Measurements from ENCODE around the gene CLIC4. TPM values are rescaled to one million over a fixed set of nuclear protein-coding genes. Genes with fewer than 3 reads are reported as not detected.

The CLIC4 gene
- total and polyA plus RNA-seq, 9 of the 15 experiments (the other 6 are each of a cell fraction or from before 2014, with no cell fraction given): 16.0 to 67.5 (median 38.4) TPM

GRCh38 chr1:24743404-24744211 is 1.6 kb upstream of the CLIC4 start (continued):
- TF ChIP-seq BHLHE40 (IDR thresholded peaks at IDR 0.05; ENCODE audit: low read length): peak; percentile 50
- TF ChIP-seq CBFB (CRISPR knock-in tag; IDR thresholded peaks at IDR 0.05): no peak
- TF ChIP-seq STAT5B (CRISPR knock-in tag; IDR thresholded peaks at IDR 0.05): no peak
- peak; percentile 75; the same call in 1 of the 2 replicates for TF ChIP-seq FOXM1 (IDR thresholded peaks at IDR 0.05; ENCODE audit: low read depth)
- TF ChIP-seq FOXM1 (CRISPR knock-in tag; IDR thresholded peaks at IDR 0.05; ENCODE audit: low read depth): no peak
- TF ChIP-seq CEBPZ (IDR thresholded peaks at IDR 0.05; ENCODE audit: borderline replicate concordance, low read depth, low read length): no peak
- no peak for TF ChIP-seq ZNF512 (tag; IDR thresholded peaks at IDR 0.05)
- no peak for TF ChIP-seq DLX4 (CRISPR knock-in tag; IDR thresholded peaks at IDR 0.05)
- no peak for TF ChIP-seq CBX5 (IDR thresholded peaks at IDR 0.05; ENCODE audit: borderline replicate concordance, low read depth)
- 0 out of 2 replicates have a peak, but pooled peaks have one; percentile 16 for TF ChIP-seq FOSL1 (tag; conservative IDR thresholded peaks at IDR 0.05)
- no peak for TF ChIP-seq ZFP91 (CRISPR knock-in tag; IDR thresholded peaks at IDR 0.05)
- TF ChIP-seq XRCC5 (IDR thresholded peaks at IDR 0.05; ENCODE audit: low read depth, low read length): no peak
- TF ChIP-seq CHCHD3 (CRISPR knock-in tag; IDR thresholded peaks at IDR 0.05): no peak
- TF ChIP-seq ZNF184 (CRISPR knock-in tag; IDR thresholded peaks at IDR 0.05): no peak
- no peak for TF ChIP-seq CHD1 (IDR thresholded peaks at IDR 0.05; ENCODE audit: low read length)
- no peak for TF ChIP-seq HOXB6 (CRISPR knock-in tag; IDR thresholded peaks at IDR 0.05; ENCODE audit: borderline replicate concordance)
- TF ChIP-seq ZC3H11A (IDR thresholded peaks at IDR 0.05; ENCODE audit: low read depth, low read length): no peak
- TF ChIP-seq FOXK2 (conservative IDR thresholded peaks at IDR 0.05 in 1 of 2, IDR thresholded peaks at IDR 0.05 in 1 of 2; ENCODE audit: low read depth in 2 of 2): peak in 1 of 2 experiments; percentile 13; a peak in 1 of 4 replicates
- TF ChIP-seq SRSF3 (IDR thresholded peaks at IDR 0.05; ENCODE audit: insufficient read depth, low read length): no peak
- TF ChIP-seq CREB1 (IDR thresholded peaks at IDR 0.05): no peak
- TF ChIP-seq CREB1 (CRISPR knock-in tag; IDR thresholded peaks at IDR 0.05): no peak
- no peak for TF ChIP-seq ZSCAN32 (CRISPR knock-in tag; IDR thresholded peaks at IDR 0.05)

Measured in K562 (cell line).